ENCODE data around the gene PROM1. TPM values are rescaled to one million over a fixed set of nuclear protein-coding genes. Genes with fewer than 3 reads are reported as not detected.
A peak's percentile ranks its signal among the peaks of the same experiment; 100 is the strongest.

The PROM1 gene
- total and polyA plus RNA-seq, 9 donors, result 0.10 to 3.3 (median 0.81) TPM

DNA sequence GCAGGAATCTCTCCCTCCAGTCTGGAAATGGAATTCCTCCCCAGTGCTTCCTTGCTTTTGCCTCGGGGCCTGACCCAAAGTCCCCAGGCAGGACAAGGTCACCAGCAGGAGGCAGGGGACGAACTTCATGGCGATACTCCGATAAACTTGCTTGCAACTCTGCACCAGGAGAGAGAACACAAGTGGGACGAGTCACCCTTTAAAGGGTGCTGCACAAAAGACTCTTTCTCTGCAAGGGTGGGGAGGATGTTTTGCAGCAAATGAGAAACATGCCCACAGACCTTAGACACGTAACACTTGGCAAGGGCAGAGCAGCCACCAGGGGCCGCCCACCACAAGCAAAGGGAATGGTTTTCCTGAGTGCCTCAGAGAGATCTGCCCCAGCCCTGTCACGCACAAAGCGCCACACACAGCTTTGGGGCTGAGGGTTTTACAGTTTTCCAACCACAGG lies 120.8 kb downstream of the PROM1 start, which contains the start of gene FGFBP2:
TSS of gene FGFBP2 (minus strand) at position 175 of the 451 bp plus-strand sequence. CDS start at position 129, 46 bp downstream.
- no peaks in the 10 kb centered on the region for H3K9me3 ChIP-seq
- intact Hi-C loops (cut with DNase I), result no loop called here
- H3K27ac ChIP-seq, result no peak within 1 kb of the TSS
- WGBS, 3 donors, result 44 to 55% (median 54%) methylated on average over 9 of the region's 9 CpGs
- H3K4me3 ChIP-seq, result no peak within 1 kb of the TSS
- TF ChIP-seq POLR2A (IDR thresholded peaks at IDR 0.05), result no peak
- TF ChIP-seq, protein P1, sequence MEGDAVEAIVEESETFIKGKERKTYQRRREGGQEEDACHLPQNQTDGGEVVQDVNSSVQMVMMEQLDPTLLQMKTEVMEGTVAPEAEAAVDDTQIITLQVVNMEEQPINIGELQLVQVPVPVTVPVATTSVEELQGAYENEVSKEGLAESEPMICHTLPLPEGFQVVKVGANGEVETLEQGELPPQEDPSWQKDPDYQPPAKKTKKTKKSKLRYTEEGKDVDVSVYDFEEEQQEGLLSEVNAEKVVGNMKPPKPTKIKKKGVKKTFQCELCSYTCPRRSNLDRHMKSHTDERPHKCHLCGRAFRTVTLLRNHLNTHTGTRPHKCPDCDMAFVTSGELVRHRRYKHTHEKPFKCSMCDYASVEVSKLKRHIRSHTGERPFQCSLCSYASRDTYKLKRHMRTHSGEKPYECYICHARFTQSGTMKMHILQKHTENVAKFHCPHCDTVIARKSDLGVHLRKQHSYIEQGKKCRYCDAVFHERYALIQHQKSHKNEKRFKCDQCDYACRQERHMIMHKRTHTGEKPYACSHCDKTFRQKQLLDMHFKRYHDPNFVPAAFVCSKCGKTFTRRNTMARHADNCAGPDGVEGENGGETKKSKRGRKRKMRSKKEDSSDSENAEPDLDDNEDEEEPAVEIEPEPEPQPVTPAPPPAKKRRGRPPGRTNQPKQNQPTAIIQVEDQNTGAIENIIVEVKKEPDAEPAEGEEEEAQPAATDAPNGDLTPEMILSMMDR (IDR thresholded peaks at IDR 0.05), result no peak
- TF ChIP-seq EP300 (IDR thresholded peaks at IDR 0.05), result no peak
- no peaks in the 10 kb centered on the region for H3K4me1 ChIP-seq (ENCODE audit: insufficient read depth)
- no peak for DNase-seq
- H3K27me3 ChIP-seq, result no peaks in the 10 kb centered on the region
- no peaks in the 10 kb centered on the region for H3K36me3 ChIP-seq

DNA sequence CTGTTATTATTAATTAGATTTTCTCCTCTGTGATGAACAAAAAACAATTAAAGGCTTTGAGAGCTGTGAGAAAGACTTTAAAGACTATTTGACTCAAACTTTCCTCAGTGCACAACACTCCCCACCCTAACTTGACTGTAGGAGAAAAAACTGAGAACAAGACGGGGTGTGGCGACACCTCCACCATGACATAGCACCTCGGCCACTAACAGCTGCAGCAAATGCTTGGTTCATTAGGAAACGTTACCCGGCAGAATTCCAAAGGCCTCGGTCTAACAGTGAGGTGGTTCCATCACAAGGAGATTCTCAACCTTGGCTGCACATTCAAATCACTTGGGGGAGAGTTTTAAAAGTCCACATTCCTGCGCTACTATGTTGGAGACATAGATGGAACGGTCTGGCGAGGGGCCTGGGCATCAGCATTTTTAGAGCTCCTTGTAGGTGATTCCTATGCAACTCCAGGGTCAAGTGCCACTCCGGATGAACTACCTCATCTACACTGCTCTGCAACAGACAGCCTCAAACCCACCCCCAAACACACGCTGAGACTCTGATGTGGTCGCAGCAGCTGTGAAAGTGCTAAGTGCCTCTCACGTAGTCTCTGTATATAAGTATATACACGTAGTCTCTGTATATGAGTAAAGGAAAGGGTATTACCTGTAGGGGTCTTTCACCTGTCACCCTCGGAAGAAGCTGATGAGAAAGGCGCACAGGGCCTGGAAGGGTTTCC lies 121.9 kb downstream of the PROM1 start:
- no peak for DNase-seq
- Histone ChIP-seq H3K4me3 (no peak overlapping the region), H3K27ac (no peak overlapping the region), H3K36me3 (no peaks in the 10 kb centered on the region), H3K4me1 (ENCODE audit: insufficient read depth) (no peaks in the 10 kb centered on the region), H3K9me3 (no peaks in the 10 kb centered on the region), H3K27me3 (no peaks in the 10 kb centered on the region)
- 86 to 90% (median 87%) methylated on average over 16 of the region's 16 CpGs for WGBS, 3 donors
- TF ChIP-seq POLR2A (IDR thresholded peaks at IDR 0.05) (no peak), EP300 (IDR thresholded peaks at IDR 0.05) (no peak)
- TF ChIP-seq, protein P1 (IDR thresholded peaks at IDR 0.05), result no peak
- intact Hi-C loops (cut with DNase I), result no loop called here

DNA sequence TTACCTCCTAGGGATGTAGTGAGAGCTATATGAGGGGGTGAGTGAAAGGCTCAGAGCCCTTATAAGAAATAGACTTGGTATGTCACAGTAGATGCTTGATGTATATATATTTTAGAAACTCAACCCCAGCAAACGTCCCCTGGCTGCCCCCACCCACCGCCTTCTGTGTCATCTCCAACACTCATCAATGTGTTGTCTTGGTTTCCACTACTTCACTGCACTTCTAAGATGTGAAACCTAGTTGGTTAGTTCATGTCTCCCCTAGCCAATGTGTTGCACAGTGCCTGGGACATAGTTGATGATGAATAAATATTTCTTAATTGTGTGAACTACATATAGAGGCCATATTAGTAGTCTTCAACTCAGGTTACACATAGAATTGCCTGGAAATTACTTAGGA lies 125.3 kb downstream of the PROM1 start:
- no peak overlapping the region for H3K4me3 ChIP-seq
- H3K4me1 ChIP-seq (ENCODE audit: insufficient read depth), result no peaks in the 10 kb centered on the region
- no peak for DNase-seq
- no peaks in the 10 kb centered on the region for H3K27me3 ChIP-seq
- H3K36me3 ChIP-seq, result no peaks in the 10 kb centered on the region
- no peaks in the 10 kb centered on the region for H3K9me3 ChIP-seq
- H3K27ac ChIP-seq, result no peak overlapping the region
- TF ChIP-seq, protein P1 (IDR thresholded peaks at IDR 0.05), result no peak
- TF ChIP-seq EP300 (IDR thresholded peaks at IDR 0.05), result no peak
- no peak for TF ChIP-seq POLR2A (IDR thresholded peaks at IDR 0.05)
- 88 to 91% (median 89%) methylated on average over 2 of the region's 2 CpGs for WGBS, 3 donors
- intact Hi-C loops (cut with DNase I), result no loop called here

DNA sequence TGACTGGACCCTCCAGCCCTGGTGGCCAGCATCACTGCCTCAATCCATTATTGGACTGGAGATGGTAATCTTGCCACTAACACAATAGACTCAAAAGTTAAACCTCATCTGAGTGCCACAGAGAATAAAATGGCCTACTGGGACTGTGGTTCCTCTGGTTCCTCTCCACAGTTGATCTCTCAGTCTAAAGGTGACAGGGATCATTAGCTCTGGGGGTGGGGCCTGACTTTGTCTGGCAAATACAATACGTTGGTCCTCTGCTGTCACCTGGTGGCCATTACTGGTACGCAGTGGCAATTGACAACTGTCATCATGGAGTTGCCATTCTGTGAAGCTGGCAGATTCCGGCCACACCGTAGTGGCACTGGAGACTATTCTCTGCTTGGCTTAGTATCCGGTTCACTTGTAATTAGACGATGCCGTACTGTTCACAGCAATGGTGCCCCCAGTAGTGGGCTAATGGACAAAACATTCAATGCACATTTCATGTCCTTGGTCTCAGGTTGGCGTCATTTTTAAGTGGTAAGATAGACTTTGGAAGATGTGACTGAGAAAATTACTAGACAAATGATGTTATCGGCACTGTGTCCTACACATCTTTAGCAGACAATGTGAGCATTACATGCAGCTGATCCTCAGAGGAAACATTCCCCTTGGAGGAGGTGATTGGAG lies 127.5 kb downstream of the PROM1 start:
- no peaks in the 10 kb centered on the region for H3K4me1 ChIP-seq (ENCODE audit: insufficient read depth)
- TF ChIP-seq POLR2A (IDR thresholded peaks at IDR 0.05) (no peak), EP300 (IDR thresholded peaks at IDR 0.05) (no peak)
- TF ChIP-seq, protein P1 (IDR thresholded peaks at IDR 0.05), result peak in 2 of 3 donors; percentile 19 to 49
- WGBS, 3 donors, result 59 to 61% (median 60%) methylated on average over 9 of the region's 9 CpGs
- H3K36me3 ChIP-seq, result no peaks in the 10 kb centered on the region
- intact Hi-C loops (cut with DNase I), result no loop called here
- no peak overlapping the region for H3K4me3 ChIP-seq
- H3K27me3 ChIP-seq, result no peaks in the 10 kb centered on the region
- H3K9me3 ChIP-seq, result no peaks in the 10 kb centered on the region
- DNase-seq, result peak; percentile 11 to 40 (median 29)
- no peak overlapping the region for H3K27ac ChIP-seq
